Transverse colon (tissue), 4 donors: ENCODE results near the gene LMX1B.

Source experiments
- CTCF ChIP-seq, 5 experiments: fragments of 200-600 bp in 3 of 5; fragments of 450-650 bp in 2 of 5; sonication (generic) in 3 of 5; IDR thresholded peaks; 1 replicate in 2 of 5; 2 replicates in 3 of 5; pipeline ENCODE4 v1.5.1; 2016 to 2017; ENCODE audit warnings: antibody characterized with exemption in 5 of 5, inconsistent platforms in 3 of 5, mild to moderate bottlenecking in 2 of 5, moderate library complexity in 1 of 5
- EP300 ChIP-seq: sonication (generic); formaldehyde crosslinking; IDR thresholded peaks from one replicate; pipeline ENCODE4 v1.6.1; 2017; ENCODE audit warnings: antibody characterized with exemption, low read depth
- POLR2A ChIP-seq: fragments of 450-650 bp; IDR thresholded peaks from one replicate; pipeline ENCODE4 v1.6.1; 2016; ENCODE audit warnings: antibody characterized with exemption, mild to moderate bottlenecking, moderate library complexity
- POLR2AphosphoS5 ChIP-seq, 3 donors: sonication (generic); formaldehyde crosslinking; IDR thresholded peaks; one replicate each; pipeline ENCODE4 v1.6.1; 2016; ENCODE audit warnings: antibody characterized with exemption in 3 of 3

GRCh38 chr9:126646162-126646561 is 32.4 kb downstream of the LMX1B start:
- no peak for TF ChIP-seq CTCF (IDR thresholded peaks at IDR 0.05)
- TF ChIP-seq EP300: no peak
- TF ChIP-seq POLR2A: no peak
- no peak for TF ChIP-seq POLR2AphosphoS5 (IDR thresholded peaks at IDR 0.05)
